CD4-positive, alpha-beta T cell treated with Interleukin-17A for 4 hours (primary cell): ENCODE results near the gene TMEM141.
A peak's percentile ranks its signal among the peaks of the same experiment; 100 is the strongest.

Experiments
- DNase-seq: peaks from one replicate; pipeline ENCODE4 v3.0.0-alpha.2; 2020; ENCODE audit warnings: mixed read lengths

The TMEM141 gene

DNA sequence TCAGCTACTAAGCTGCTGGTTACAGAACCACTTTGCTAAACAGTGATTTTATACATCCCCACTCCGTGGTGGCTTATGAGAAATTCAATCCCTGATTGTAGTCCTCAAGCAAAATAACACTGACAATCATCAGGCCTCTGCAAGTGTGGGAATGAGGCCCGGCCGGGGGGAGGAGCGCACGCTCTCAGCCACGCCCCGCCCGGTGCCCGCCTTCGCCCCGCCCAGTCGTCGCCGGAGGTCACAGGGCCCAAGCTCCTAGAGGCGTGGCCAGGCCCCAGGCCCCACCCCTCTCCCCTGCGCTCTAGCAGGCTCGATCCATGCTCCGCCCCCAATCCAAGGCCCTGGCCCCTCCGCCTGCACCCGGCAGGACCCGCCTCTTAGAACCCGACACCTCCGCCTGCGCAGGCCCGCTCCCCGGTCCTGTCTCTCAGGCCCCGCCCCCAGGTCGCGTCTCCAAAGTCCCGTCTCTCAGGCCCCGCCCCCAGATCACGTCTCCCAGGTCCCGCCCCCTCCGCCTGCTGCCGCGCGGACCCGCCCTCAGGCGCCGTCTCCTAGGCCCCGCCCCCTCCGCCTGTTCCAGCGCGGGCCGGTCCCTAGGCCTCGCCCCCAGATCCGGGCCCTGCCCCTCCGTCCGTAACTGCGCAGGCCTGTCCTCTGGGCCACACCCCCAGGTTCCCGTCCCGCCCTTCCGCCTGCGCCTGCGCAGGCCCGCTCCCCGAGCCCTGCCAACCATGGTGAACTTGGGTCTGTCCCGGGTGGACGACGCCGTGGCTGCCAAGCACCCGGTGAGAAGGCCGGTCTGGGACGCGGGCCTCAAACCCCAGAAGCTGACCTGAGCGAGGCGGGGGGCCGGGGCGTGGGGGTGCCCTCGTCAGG, at the start of gene TMEM141:
TMEM141 (plus strand) TSS at position 705 of the 876 bp plus-strand sequence; CDS start at position 732, 27 bp downstream.
- DNase-seq, result peak; percentile 100

DNA sequence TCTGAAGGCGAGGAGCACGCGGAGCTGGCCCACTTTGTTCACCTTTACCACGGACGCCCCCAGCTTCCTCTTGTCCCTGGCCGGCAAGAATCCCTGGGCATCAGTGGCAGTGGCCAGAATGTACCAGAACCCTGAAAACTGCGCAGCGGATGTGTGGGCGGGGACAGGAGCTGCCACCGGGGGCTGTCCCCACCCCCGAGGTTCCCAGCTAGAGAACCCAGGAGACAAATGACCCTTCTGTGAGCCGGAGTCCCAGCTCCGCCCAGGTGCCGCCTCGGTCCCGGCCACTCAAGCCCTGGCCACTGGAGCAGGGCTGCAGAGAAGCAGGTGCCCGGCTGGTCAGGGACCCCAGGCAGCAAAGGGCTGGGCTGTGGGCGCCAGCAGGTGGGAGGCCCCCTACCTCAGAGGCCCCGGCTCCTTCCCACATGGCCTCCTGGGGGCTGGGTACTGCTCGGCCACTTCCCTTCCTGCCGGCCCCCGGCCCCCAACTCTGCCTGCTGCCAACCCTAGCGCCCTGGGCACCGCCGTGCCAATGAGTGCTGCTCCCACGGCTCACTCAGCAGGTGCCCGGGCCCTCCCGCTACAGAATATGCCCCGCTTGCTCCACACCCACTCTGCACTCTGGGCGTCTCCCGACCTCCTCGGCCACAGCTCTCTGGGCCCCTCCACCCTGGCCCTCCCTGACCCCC, 49.1 kb upstream of the TMEM141 start:
- peak; percentile 46 for DNase-seq

DNA sequence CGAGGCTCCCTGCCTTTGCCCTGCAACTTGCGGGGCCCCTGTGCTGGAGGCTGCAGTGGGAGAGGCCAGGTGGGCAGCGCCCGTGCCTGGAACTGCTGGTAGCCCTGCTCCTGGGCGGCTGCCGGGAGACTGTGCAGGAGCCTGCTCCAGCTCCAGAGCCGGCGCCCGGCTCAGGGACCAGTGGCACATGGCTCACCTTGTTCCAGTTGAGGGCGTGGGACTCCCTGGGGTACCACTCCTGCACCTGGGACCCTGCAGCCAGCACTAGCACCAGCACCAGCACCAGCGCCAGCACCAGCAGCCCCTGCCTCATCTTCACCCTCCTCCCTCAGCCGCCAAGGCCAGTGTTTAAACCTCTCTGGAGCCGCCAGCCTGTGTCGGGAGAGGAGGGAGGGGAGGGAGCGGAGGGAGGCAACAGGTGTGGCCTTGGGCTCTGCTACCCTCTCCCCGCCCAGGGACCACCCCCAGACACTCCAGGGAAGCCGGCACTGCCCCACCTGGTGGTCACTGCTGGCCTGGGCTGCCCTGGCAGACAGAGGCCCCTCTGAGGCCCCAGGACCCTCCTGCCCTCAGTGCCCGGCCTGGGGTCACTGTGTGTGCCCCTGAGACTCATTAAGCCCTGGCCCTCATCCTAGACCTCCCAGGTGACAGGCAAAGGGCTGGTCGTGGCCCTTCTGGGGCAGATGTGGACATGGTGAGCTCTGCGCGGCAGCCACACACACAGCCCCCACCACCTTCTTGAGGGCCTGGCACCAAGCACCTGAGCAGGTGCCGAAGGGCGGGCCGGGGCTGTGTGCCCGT, 48.4 kb upstream of the TMEM141 start, which contains the start of gene LCN10:
LCN10 (minus strand) TSS at position 350 of the 801 bp plus-strand sequence; CDS start at position 313, 37 bp downstream.
- DNase-seq, result no peak

DNA sequence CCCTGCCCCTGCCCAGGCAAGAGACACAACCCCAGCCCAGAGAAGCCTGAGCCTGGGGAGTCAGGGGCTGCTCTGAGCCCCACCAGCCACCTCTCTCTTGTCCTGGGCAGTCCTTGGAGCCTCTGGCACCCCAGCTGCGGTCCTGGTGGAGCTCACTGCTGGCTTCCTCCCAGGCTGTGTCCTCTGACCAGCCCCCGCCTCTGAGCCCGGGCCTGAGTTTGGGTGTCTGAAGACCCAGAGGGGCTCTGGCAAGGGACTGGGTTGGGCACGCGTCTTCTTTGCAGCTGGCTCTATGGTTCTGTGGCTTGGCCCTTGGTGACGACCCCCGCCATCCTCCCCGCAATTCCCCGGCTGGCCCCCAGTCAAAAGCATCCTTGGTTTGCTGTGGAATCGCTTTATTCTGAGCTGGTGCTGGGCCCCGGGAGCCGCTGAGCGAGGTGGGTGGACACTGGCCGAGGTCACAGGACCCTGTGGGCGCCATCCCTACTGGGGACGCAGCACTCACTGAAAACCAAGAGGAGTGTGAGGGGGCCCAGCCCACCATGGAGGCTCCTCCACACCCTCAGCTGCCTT, 47.4 kb upstream of the TMEM141 start:
- DNase-seq, result no peak

- no peak for DNase-seq
Observed at GRCh38 chr9:136744773-136745172, 46.4 kb upstream of the TMEM141 start.

GRCh38 chr9:136745389-136746154, 45.6 kb upstream of the TMEM141 start:
- no peak for DNase-seq

- DNase-seq, result no peak
Observed at GRCh38 chr9:136746155-136746490, 45.0 kb upstream of the TMEM141 start.

GRCh38 chr9:136746621-136747020, 44.5 kb upstream of the TMEM141 start:
- DNase-seq, result no peak

DNA sequence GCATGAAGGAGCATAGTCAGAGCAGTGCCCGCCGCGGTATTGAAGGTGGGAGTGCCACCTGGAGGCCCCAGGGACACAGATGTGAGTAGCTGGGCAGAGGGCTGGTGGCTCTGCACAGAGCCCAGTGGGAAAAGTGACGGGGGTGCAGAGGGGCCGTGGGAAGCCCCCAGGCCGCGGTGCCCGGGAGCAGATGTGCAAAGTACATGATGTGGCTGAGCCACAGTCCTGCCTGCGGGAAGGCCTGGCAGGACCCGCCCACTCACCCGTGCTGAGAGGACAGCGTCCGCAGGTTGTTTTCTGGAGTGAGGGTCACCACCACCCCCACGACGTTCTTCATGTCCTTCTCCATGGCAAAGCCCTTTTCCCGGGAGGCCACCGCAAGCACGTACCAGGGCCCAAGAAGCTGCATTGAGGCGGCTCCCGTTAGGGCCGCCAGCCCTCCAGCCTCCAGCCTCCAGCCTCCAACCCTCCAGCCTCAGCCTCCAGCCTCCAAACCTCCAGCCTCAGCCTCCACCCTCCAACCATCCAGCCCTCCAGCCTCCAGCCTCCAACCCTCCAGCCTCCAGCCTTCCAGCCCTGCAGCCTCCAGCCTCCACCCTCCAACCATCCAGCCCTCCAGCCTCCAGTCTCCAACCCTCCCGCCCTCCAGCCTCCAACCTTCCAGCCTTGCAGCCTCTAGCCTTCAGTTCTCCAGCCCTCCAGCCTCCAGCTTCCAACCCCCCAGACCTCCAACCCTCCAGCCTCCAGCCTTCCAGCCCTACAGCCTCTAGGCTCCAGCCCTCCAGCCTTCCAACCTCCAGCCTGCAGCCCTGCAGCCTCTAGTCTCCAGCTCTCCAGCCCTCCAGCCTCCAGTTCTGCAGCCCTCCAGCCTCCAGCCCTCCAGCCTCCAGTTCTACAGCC, 43.7 kb upstream of the TMEM141 start:
- DNase-seq, result no peak

GRCh38 chr9:136748201-136748600, 42.9 kb upstream of the TMEM141 start, which contains the start of gene LCN6:
LCN6 (minus strand) TSS chr9:136748525; CDS start chr9:136748483, 42 bp downstream.
- no peak for DNase-seq

DNA sequence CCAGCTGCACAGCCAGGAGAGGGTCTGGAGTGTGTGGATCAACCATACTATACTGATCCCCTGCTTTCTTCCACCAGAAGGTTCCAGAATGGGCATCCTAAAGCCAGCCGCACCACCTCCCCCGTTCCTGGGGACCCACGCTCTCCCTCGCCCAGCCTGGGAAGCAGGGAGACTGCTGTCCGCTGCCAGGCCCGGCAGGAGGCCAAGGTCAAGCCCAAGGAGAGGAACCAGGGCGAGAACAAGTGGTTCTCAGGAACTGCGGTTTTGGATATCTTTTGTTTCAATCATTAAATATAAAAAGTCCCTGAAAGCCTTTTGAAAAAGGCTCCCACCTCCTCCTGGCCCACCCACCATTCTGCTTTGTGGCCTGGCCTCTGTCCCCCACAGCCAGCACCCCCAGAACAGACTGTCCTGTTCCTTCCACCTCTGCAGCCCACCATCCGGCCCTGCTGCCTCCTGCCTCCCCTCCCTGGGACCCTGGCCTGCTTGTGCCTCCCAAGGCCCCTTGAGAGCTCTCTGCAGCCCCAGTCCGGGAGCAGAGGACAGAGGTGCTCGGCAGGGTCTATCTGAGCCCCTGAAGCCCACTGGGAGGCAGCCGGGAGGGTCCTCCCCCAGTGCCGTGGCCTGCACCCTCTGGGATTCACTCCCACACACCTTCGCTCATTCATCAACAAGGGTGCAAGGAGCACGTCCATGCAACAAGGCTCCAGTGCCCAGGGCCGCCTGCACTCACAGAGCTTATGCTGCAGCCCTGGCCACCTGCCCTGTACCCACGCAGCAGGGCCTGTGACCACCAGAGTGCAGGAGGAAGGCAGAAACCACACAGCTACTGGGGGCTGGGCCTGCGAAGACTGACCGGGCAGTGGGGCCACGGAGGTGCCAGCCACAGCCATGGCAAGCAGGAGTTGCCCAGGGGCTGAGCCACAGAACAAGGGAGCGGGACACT, 42.2 kb upstream of the TMEM141 start:
- DNase-seq, result no peak

- DNase-seq, result no peak
Observed at GRCh38 chr9:136750526-136750925, 40.6 kb upstream of the TMEM141 start.

DNA sequence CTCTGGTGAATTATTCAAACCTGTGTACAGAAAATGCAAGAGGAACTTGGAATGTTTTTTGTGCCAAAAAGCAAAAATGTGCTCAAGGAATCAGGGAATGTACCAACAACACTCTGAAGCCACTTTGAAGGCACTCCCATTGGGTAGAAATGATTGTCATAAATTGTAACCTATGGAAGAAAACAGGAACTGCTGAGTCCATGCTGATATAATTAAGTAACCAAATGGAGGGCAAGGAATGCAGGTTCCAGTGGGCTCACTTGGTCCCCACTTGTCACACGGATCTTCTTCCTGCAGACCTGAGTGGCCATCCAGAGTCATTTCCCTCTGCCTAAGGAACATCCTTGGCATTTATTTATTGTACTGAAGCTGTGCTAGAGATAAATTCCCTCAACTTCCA, 39.9 kb upstream of the TMEM141 start:
- no peak for DNase-seq

GRCh38 chr9:136751814-136752213, 39.3 kb upstream of the TMEM141 start:
- DNase-seq, result no peak

DNA sequence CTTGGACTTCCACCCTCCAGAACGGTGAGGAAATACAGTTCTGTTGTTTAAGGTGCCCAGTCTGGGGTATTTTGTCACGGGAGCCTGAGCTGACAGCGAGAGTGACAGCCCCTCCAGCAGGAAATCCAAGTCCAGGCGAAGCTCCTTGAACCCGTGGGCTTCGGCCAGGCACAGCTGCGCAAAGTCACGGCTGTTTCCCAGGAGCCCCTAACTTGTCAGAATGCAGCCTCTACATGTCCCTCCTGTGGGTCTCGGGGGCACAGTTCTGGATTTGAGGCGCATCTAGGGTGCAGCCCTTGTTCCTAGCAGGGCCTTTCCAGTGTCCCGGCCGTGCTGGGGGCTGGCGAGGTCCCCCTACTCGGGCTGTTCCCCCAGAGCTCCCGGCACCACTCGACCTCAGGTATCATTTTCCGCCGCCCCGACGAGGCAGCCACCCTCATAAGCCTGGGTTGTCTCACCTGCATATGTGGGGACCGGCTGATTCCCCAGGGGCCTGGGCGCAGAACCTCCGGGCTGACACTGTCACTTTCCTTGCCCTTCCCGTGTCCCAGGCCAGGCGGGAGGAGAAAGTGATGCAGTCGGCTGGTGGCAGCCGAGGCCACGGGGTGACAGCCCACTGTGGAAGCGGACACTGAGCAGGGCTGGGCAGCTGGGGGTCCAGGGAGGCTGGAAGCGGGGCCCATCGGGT, 37.6 kb upstream of the TMEM141 start:
- no peak for DNase-seq

DNA sequence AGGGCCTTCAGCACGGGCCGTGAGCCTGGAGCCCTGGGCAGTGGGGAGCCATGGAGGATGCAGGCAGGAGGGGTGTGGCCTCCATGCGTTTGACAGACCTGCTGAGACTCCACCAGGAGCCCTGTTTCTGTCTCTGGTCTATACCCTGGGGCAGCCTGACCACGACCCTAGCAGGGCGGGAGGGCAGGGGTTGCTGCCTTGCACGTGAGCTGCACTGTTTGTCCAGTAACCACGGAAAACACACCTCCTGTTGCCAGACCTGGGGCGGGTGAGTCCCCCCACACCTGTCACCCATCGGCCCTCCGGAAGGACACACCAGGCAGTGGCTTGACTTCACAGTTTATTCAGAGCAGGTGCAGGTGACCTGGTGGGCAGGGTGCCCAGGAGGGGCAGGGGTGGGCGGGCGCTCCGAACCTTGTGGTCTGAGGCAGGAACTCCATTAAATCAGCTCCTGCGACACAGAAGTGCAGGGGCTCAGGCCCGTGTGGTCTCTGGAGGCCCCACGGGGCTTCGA, 37.0 kb upstream of the TMEM141 start:
- no peak for DNase-seq

DNA sequence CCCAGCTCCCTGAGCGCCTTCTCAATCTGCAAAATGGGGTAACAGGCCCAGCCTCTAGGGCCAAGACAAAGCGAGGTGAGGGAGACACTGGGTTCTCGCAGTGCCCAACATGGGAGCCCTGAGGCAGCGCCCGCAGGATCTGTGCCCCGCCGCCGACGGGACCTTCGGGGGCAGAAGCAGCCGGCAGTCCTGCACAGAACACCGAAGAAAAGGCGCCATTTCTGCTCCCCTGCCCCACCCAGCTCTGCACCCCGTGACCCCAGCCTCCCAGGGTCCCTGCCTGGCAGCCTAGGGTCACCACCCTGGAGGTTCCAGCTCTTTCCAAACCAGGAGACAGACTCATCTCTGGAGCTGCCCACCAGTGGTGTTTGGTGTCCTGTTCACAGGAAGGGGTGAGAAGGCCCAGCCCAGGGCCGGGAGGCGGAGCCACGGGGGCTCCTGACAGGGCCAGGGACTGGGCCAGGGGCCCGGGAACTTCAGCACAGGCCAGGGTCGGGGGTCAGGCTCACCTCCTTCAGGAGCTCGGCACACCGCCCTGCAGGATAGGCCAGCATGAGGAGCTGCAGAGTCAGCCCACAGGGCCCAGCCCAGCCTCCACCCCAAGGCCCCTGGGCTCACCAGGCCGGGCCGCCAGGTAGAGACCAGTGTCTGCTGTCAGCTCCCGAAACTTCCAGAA, 36.4 kb upstream of the TMEM141 start:
- DNase-seq, result no peak
